GM12878 (cell line): ENCODE results near the gene TMCC2. TPM values are rescaled to one million over a fixed set of nuclear protein-coding genes. Genes with fewer than 3 reads are reported as not detected.

ENCODE experiments used
- ATAC-seq: fragments of 200-7000 bp; cut with Tn5 transposase; 3 replicates; pipeline ENCODE4 v1.9.1; 2020; ENCODE audit warnings: mild to moderate bottlenecking, moderate library complexity
- BruUV-seq: library from RNA; stranded (reverse); fragments of 400-500 nt; replicated peaks from 2 replicates; lab custom pipeline; 2021; lab: Mats Ljungman, UMichigan
- CTCF ChIA-PET: fragments of 300-600 bp; sonication (Branson Sonifier 250); formaldehyde crosslinking; extraction: SDS; loops from one replicate; lab custom pipeline; 2021; ENCODE audit warnings: inconsistent platforms; lab: Yijun Ruan, JAX
- POLR2A ChIA-PET: fragments of 350-600 bp; formaldehyde crosslinking; extraction: SDS; loops from one replicate; lab custom pipeline; 2021; ENCODE audit warnings: inconsistent platforms; lab: Charles Lee
- RAD21 ChIA-PET: fragments of 300-600 bp; sonication (Branson Sonifier 250); formaldehyde crosslinking; loops from one replicate; lab custom pipeline; 2023; ENCODE audit warnings: antibody characterized with exemption; ENCODE audit not compliant: unreplicated experiment; lab: Charles Lee
- SMC1A ChIA-PET: fragments of 300-600 bp; sonication (Branson Sonifier 250); formaldehyde crosslinking; loops from one replicate; lab custom pipeline; 2023; ENCODE audit not compliant: unreplicated experiment, uncharacterized antibody; lab: Charles Lee
- DNase-seq: peaks from one replicate; pipeline ENCODE4 v3.0.0-alpha.2; 2011; ENCODE audit warnings: low read depth, low spot score
- FAIRE-seq: peaks from 3 replicates; lab custom pipeline; 2011; peaks lifted over from hg19 to GRCh38; lab: Jason Lieb, UNC
- H2AFZ ChIP-seq: 2 replicates; pipeline ENCODE4 v1.6.0; 2011; ENCODE audit warnings: low read depth, low read length, control low read depth; ENCODE audit not compliant: control insufficient read depth
- H3K27ac ChIP-seq: 2 replicates; pipeline ENCODE4 v1.5.1; 2011; ENCODE audit warnings: control low read depth; ENCODE audit not compliant: control insufficient read depth, insufficient read depth
- H3K27me3 ChIP-seq, 2 experiments: replicated peaks in 1 of 2; 2 replicates each; pipeline versions ENCODE4 v1.6.0 to v1.6.1; 2011; ENCODE audit warnings: low read length in 1 of 2; ENCODE audit not compliant: control insufficient read depth in 2 of 2, insufficient read depth in 2 of 2
- H3K36me3 ChIP-seq, 2 experiments: 2 replicates each; pipeline ENCODE4 v1.5.1; 2011; ENCODE audit warnings: low read length in 1 of 2; ENCODE audit not compliant: control insufficient read depth in 2 of 2, insufficient read depth in 2 of 2
- H3K4me1 ChIP-seq: 2 replicates; pipeline ENCODE4 v1.6.1; 2011; ENCODE audit warnings: mild to moderate bottlenecking, low read length, moderate library complexity, mixed read lengths; ENCODE audit not compliant: control insufficient read depth, insufficient read depth
- H3K4me2 ChIP-seq: 2 replicates; pipeline ENCODE4 v1.6.0; 2011; ENCODE audit warnings: control low read depth; ENCODE audit not compliant: control insufficient read depth, insufficient read depth
- H3K4me3 ChIP-seq: fragments of 200-600 bp; sonication (generic); 2 replicates; pipeline ENCODE4 v1.5.1; 2016
- H3K79me2 ChIP-seq: 2 replicates; pipeline ENCODE4 v1.6.0; 2011; ENCODE audit warnings: low read length; ENCODE audit not compliant: control insufficient read depth, insufficient read depth
- H3K9ac ChIP-seq: 2 replicates; pipeline ENCODE4 v1.8.0; 2011; ENCODE audit warnings: low read length, control low read depth, mixed read lengths; ENCODE audit not compliant: control insufficient read depth, insufficient read depth
- H3K9me3 ChIP-seq: replicated peaks from 3 replicates; pipeline ENCODE4 v1.5.1; 2011; ENCODE audit warnings: mild to moderate bottlenecking, low read length; ENCODE audit not compliant: control insufficient read depth, insufficient read depth
- H4K20me1 ChIP-seq: 2 replicates; pipeline ENCODE4 v1.6.0; 2011; ENCODE audit not compliant: control insufficient read depth, insufficient read depth
- BCL11A ChIP-seq: IDR thresholded peaks from 2 replicates; pipeline ENCODE4 v1.6.1; 2011; ENCODE audit warnings: low read depth, low read length
- BMI1 ChIP-seq: fragments of 450-650 bp; IDR thresholded peaks from 2 replicates; pipeline ENCODE4 v1.6.1; 2016; ENCODE audit warnings: mild to moderate bottlenecking, moderate library complexity, borderline replicate concordance
- CBFB ChIP-seq: IDR thresholded peaks from 2 replicates; pipeline ENCODE4 v1.6.1; 2016; ENCODE audit warnings: antibody characterized with exemption, low read depth
- CEBPB ChIP-seq, 2 experiments: fragments of 150-350 bp in 1 of 2; IDR thresholded peaks; 2 replicates each; pipeline ENCODE4 v1.6.1; 2012 to 2014; ENCODE audit warnings: low read depth in 2 of 2, low read length in 2 of 2, borderline replicate concordance in 1 of 2, inconsistent platforms in 1 of 2
- EP300 ChIP-seq, 2 experiments: fragments of 150-350 bp in 1 of 2; IDR thresholded peaks; 2 replicates each; pipeline ENCODE4 v1.6.1; 2011 to 2012; ENCODE audit warnings: low read depth in 2 of 2, low read length in 2 of 2, borderline replicate concordance in 1 of 2, improper control_type of control experiment in 1 of 2, inconsistent platforms in 1 of 2; ENCODE audit not compliant: control insufficient read depth in 1 of 2
- FOXK2 ChIP-seq: fragments of 450-650 bp; IDR thresholded peaks from 2 replicates; pipeline ENCODE4 v1.6.1; 2017; ENCODE audit warnings: mild to moderate bottlenecking, moderate library complexity
- PML ChIP-seq: IDR thresholded peaks from 2 replicates; pipeline ENCODE4 v1.6.1; 2012; ENCODE audit warnings: low read length, inconsistent platforms
- SMC3 ChIP-seq: IDR thresholded peaks from 2 replicates; pipeline ENCODE4 v1.6.1; 2011; ENCODE audit warnings: low read length, improper control_type of control experiment, borderline replicate concordance
- TBL1XR1 ChIP-seq: IDR thresholded peaks from 2 replicates; pipeline ENCODE4 v1.6.1; 2012; ENCODE audit warnings: low read depth, low read length, improper control_type of control experiment
- ZBTB11 ChIP-seq: fragments of 450-650 bp; formaldehyde crosslinking; IDR thresholded peaks from 2 replicates; pipeline ENCODE4 v1.5.0; 2022; ENCODE audit warnings: mild to moderate bottlenecking, missing genetic modification characterization
- WGBS: methylation state at CpG from one replicate; pipeline ENCODE4 v1.1.6; 2016; ENCODE audit warnings: low lambda C conversion rate; ENCODE audit not compliant: insufficient replicate concordance, insufficient coverage; ENCODE audit errors: missing lambda C conversion rate; 5-methylcytosine and 5-hydroxymethylcytosine counted together
- in situ Hi-C: fragments of 300-500 bp; cut with MboI; formaldehyde crosslinking; loops from 9 replicates; pipeline ENCODE4 v1.14.3; 2018; ENCODE audit warnings: mixed read lengths
- intact Hi-C: fragments of 100-400 bp; cut with micrococcal nuclease; formaldehyde crosslinking; loops from one replicate; pipeline ENCODE4 v1.14.2; 2022; ENCODE audit not compliant: unreplicated experiment
- polyA plus RNA-seq, 11 experiments: library from polyadenylated mRNA; depleted of rRNA in 4 of 11; unstranded in 6 of 11; stranded (reverse) in 5 of 11; fragments of >200 nt; fragmentation: Nextera tagmentation in 4 of 11; fragmentation: Illumina TruSeq in 1 of 11; extraction: Ambion mirVana in 4 of 11; extraction: Trizol in 1 of 11; gene quantifications; 1 replicate in 1 of 11; 2 replicates in 10 of 11; pipeline versions ENCODE4 v1.2.1 to v1.2.3, GENCODE V29; 2011 to 2016; ENCODE audit warnings: inconsistent platforms in 2 of 11, missing spikeins in 2 of 11, low read depth in 1 of 11
- total RNA-seq, 4 experiments: library from RNA; depleted of rRNA in 3 of 4; stranded (reverse); fragments of >200 nt in 3 of 4; fragmentation: Illumina TruSeq in 1 of 4; extraction: Trizol in 1 of 4; gene quantifications; 2 replicates each; pipeline versions ENCODE4 v1.2.1 to v1.2.3, GENCODE V29; 2013 to 2021
- TF ChIP-seq, protein P1 (sequence below): IDR thresholded peaks from 2 replicates; pipeline ENCODE4 v1.6.1; 2012; ENCODE audit warnings: improper control_type of control experiment, low read depth, low read length; ENCODE audit not compliant: insufficient replicate concordance
- TF ChIP-seq, protein P2 (sequence below): IDR thresholded peaks from 2 replicates; pipeline ENCODE4 v1.6.1; 2011; ENCODE audit warnings: borderline replicate concordance, low read depth, mild to moderate bottlenecking, moderate library complexity, low read length; ENCODE audit not compliant: insufficient read depth, poor library complexity, severe bottlenecking
- TF ChIP-seq, protein P3 (sequence below): fragments of 150-350 bp; IDR thresholded peaks from 2 replicates; pipeline ENCODE4 v1.6.1; 2014; ENCODE audit warnings: mild to moderate bottlenecking, low read depth, low read length

TMCC2 gene
- total and polyA plus RNA-seq, 10 of the 15 experiments (the other 5 are each of a cell fraction or from before 2014, with no cell fraction given), result 0.06 to 2.3 (median 0.76) TPM

GRCh38 chr1:205192287-205192686 lies 35.5 kb upstream of the TMCC2 start:
- DNase-seq (no peak), ATAC-seq (no peak), FAIRE-seq (no peak)
- Histone ChIP-seq H4K20me1 (no peaks in the 10 kb centered on the region), H3K27ac (no peak overlapping the region), H3K27me3 (no peaks in the 10 kb centered on the region), H3K9ac (no peak overlapping the region), H3K9me3 (no peaks in the 10 kb centered on the region), H2AFZ (no peak overlapping the region), H3K79me2 (no peaks in the 10 kb centered on the region), H3K36me3 (no peaks in the 10 kb centered on the region), H3K4me3 (no peak overlapping the region), H3K4me2 (no peak overlapping the region), H3K4me1 (no peaks in the 10 kb centered on the region)
- ChIA-PET RAD21 (interaction anchor here (0.9 kb wide), 1 partner anchor 122 kb away, joined by 3 read pairs; no protein-coding TSS in a partner anchor), CTCF (no interaction called here), POLR2A (no interaction called here), SMC1A (no interaction called here)
- WGBS, result 75% methylated on average over 8 of the region's 8 CpGs
- in situ Hi-C loops, result no loop called here
- no TSS peak for BruUV-seq
- intact Hi-C loops, result no loop called here
- TF ChIP-seq TBL1XR1 (no peak), ZBTB11 (CRISPR knock-in tag) (no peak), BCL11A (no peak), CEBPB (IDR thresholded peaks at IDR 0.05; ENCODE audit: borderline replicate concordance in 1 of 2, low read depth in 2 of 2, low read length in 2 of 2) (no peak), EP300 (IDR thresholded peaks at IDR 0.05; ENCODE audit: borderline replicate concordance in 1 of 2, control insufficient read depth in 1 of 2, low read depth in 2 of 2, low read length in 2 of 2) (no peak), CBFB (no peak), BMI1 (no peak), PML (no peak), SMC3 (no peak), FOXK2 (no peak)
- TF ChIP-seq, protein P1, sequence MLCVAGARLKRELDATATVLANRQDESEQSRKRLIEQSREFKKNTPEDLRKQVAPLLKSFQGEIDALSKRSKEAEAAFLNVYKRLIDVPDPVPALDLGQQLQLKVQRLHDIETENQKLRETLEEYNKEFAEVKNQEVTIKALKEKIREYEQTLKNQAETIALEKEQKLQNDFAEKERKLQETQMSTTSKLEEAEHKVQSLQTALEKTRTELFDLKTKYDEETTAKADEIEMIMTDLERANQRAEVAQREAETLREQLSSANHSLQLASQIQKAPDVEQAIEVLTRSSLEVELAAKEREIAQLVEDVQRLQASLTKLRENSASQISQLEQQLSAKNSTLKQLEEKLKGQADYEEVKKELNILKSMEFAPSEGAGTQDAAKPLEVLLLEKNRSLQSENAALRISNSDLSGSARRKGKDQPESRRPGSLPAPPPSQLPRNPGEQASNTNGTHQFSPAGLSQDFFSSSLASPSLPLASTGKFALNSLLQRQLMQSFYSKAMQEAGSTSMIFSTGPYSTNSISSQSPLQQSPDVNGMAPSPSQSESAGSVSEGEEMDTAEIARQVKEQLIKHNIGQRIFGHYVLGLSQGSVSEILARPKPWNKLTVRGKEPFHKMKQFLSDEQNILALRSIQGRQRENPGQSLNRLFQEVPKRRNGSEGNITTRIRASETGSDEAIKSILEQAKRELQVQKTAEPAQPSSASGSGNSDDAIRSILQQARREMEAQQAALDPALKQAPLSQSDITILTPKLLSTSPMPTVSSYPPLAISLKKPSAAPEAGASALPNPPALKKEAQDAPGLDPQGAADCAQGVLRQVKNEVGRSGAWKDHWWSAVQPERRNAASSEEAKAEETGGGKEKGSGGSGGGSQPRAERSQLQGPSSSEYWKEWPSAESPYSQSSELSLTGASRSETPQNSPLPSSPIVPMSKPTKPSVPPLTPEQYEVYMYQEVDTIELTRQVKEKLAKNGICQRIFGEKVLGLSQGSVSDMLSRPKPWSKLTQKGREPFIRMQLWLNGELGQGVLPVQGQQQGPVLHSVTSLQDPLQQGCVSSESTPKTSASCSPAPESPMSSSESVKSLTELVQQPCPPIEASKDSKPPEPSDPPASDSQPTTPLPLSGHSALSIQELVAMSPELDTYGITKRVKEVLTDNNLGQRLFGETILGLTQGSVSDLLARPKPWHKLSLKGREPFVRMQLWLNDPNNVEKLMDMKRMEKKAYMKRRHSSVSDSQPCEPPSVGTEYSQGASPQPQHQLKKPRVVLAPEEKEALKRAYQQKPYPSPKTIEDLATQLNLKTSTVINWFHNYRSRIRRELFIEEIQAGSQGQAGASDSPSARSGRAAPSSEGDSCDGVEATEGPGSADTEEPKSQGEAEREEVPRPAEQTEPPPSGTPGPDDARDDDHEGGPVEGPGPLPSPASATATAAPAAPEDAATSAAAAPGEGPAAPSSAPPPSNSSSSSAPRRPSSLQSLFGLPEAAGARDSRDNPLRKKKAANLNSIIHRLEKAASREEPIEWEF, result no peak
- TF ChIP-seq, protein P2, sequence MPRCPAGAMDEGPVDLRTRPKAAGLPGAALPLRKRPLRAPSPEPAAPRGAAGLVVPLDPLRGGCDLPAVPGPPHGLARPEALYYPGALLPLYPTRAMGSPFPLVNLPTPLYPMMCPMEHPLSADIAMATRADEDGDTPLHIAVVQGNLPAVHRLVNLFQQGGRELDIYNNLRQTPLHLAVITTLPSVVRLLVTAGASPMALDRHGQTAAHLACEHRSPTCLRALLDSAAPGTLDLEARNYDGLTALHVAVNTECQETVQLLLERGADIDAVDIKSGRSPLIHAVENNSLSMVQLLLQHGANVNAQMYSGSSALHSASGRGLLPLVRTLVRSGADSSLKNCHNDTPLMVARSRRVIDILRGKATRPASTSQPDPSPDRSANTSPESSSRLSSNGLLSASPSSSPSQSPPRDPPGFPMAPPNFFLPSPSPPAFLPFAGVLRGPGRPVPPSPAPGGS, result no peak
- TF ChIP-seq, protein P3, sequence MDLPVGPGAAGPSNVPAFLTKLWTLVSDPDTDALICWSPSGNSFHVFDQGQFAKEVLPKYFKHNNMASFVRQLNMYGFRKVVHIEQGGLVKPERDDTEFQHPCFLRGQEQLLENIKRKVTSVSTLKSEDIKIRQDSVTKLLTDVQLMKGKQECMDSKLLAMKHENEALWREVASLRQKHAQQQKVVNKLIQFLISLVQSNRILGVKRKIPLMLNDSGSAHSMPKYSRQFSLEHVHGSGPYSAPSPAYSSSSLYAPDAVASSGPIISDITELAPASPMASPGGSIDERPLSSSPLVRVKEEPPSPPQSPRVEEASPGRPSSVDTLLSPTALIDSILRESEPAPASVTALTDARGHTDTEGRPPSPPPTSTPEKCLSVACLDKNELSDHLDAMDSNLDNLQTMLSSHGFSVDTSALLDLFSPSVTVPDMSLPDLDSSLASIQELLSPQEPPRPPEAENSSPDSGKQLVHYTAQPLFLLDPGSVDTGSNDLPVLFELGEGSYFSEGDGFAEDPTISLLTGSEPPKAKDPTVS, result no peak
